ENCODE results near the gene DNAJC1. TPM values are rescaled to one million over a fixed set of nuclear protein-coding genes. Genes with fewer than 3 reads are reported as not detected.

The DNAJC1 gene
- total RNA-seq, 2 experiments from 2014 or later: 16.8 to 19.3 TPM

GRCh38 chr10:21910798-21911197 lies 92.7 kb downstream of the DNAJC1 start:
- Mint-ChIP-seq H3K4me1 (ENCODE audit: low read depth) (peaks cover 10% of the 10 kb centered on the region), H3K9me3 (no peaks in the 10 kb centered on the region), H3K36me3 (ENCODE audit: low read depth) (peaks cover 10% of the 10 kb centered on the region), H3K27me3 (no peaks in the 10 kb centered on the region), H3K4me3 (no peak overlapping the region), H3K27ac (no peak overlapping the region)
- no peak for TF ChIP-seq CTCF (IDR thresholded peaks at IDR 0.05)
- POLR2A ChIA-PET: no interaction called here
- H3K36me3 ChIP-seq (ENCODE audit: insufficient read depth, low read length): peaks cover 2% of the 10 kb centered on the region
- no peak overlapping the region for H3K4me3 ChIP-seq (ENCODE audit: low read length)
- H3K27me3 ChIP-seq (ENCODE audit: control insufficient read depth in 1 of 2, insufficient read depth in 2 of 2, low read length in 2 of 2): no peaks in the 10 kb centered on the region
- ATAC-seq (ENCODE audit: poor library complexity) (no peak), DNase-seq (no peak)
- H3K9me3 ChIP-seq (ENCODE audit: control insufficient read depth in 1 of 2, insufficient read depth in 1 of 2, low read length in 2 of 2): no peaks in the 10 kb centered on the region
- no peaks in the 10 kb centered on the region for H3K4me1 ChIP-seq (ENCODE audit: insufficient read depth, low read length)
- intact Hi-C loops (cut with DNase I, micrococcal nuclease): no loop called here
- no peak overlapping the region for H3K27ac ChIP-seq (ENCODE audit: low read depth in 1 of 2, low read length in 2 of 2)
- CTCF ChIA-PET: no interaction called here

- Mint-ChIP-seq H3K9me3 (no peaks in the 10 kb centered on the region), H3K4me3 (no peak overlapping the region), H3K4me1 (ENCODE audit: low read depth) (peaks cover 8% of the 10 kb centered on the region), H3K36me3 (ENCODE audit: low read depth) (peaks cover 24% of the 10 kb centered on the region), H3K27me3 (no peaks in the 10 kb centered on the region), H3K27ac (no peak overlapping the region)
- DNase-seq: no peak
- H3K27ac ChIP-seq (ENCODE audit: low read depth in 1 of 2, low read length in 2 of 2): no peak overlapping the region
- POLR2A ChIA-PET: no interaction called here
- CTCF ChIA-PET: no interaction called here
- intact Hi-C loops (cut with DNase I, micrococcal nuclease): no loop called here
- no peaks in the 10 kb centered on the region for H3K27me3 ChIP-seq (ENCODE audit: control insufficient read depth in 1 of 2, insufficient read depth in 2 of 2, low read length in 2 of 2)
- TF ChIP-seq CTCF (IDR thresholded peaks at IDR 0.05): no peak
- no peaks in the 10 kb centered on the region for H3K9me3 ChIP-seq (ENCODE audit: control insufficient read depth in 1 of 2, insufficient read depth in 1 of 2, low read length in 2 of 2)
- H3K4me1 ChIP-seq (ENCODE audit: insufficient read depth, low read length): no peaks in the 10 kb centered on the region
- ATAC-seq (ENCODE audit: poor library complexity): no peak
- peaks cover 11% of the 10 kb centered on the region for H3K36me3 ChIP-seq (ENCODE audit: insufficient read depth, low read length)
- H3K4me3 ChIP-seq (ENCODE audit: low read length): no peak overlapping the region
Observed at GRCh38 chr10:21907436-21907835, 96.1 kb downstream of the DNAJC1 start.

GRCh38 chr10:21904930-21905329 lies 98.6 kb downstream of the DNAJC1 start:
- Mint-ChIP-seq H3K27me3 (no peaks in the 10 kb centered on the region), H3K9me3 (no peaks in the 10 kb centered on the region), H3K27ac (no peak overlapping the region), H3K4me3 (no peak overlapping the region), H3K4me1 (ENCODE audit: low read depth) (no peaks in the 10 kb centered on the region), H3K36me3 (ENCODE audit: low read depth) (peaks cover 39% of the 10 kb centered on the region)
- H3K27me3 ChIP-seq (ENCODE audit: control insufficient read depth in 1 of 2, insufficient read depth in 2 of 2, low read length in 2 of 2): no peaks in the 10 kb centered on the region
- no peaks in the 10 kb centered on the region for H3K4me1 ChIP-seq (ENCODE audit: insufficient read depth, low read length)
- ATAC-seq (ENCODE audit: poor library complexity): no peak
- H3K4me3 ChIP-seq (ENCODE audit: low read length): no peak overlapping the region
- peaks cover 9% of the 10 kb centered on the region for H3K36me3 ChIP-seq (ENCODE audit: insufficient read depth, low read length)
- CTCF ChIA-PET: no interaction called here
- POLR2A ChIA-PET: no interaction called here
- no peak overlapping the region for H3K27ac ChIP-seq (ENCODE audit: low read depth in 1 of 2, low read length in 2 of 2)
- DNase-seq: no peak
- H3K9me3 ChIP-seq (ENCODE audit: control insufficient read depth in 1 of 2, insufficient read depth in 1 of 2, low read length in 2 of 2): no peaks in the 10 kb centered on the region
- intact Hi-C loops (cut with DNase I, micrococcal nuclease): no loop called here
- TF ChIP-seq CTCF (IDR thresholded peaks at IDR 0.05): no peak

Data from CD4-positive, alpha-beta T cell (primary cell).